Skin epidermis (tissue), 12 donors: ENCODE data around the gene UPF3A.
"Not testable (repeated sequence)": the region's sequence is repeated elsewhere in the genome, so short reads cannot be mapped to it uniquely, and the experiment has no call there.

Source experiments
- H3K27ac ChIP-seq, 21 experiments: fragments of 200-600 bp; sonication (generic) in 11 of 21; one replicate each; pipeline ENCODE4 v1.5.0; 2020; ENCODE audit warnings: mild to moderate bottlenecking in 3 of 21, inconsistent platforms in 2 of 21, moderate library complexity in 2 of 21
- H3K4me3 ChIP-seq, 7 experiments: fragments of 200-600 bp; sonication (generic) in 2 of 7; one replicate each; pipeline ENCODE4 v1.5.0; 2020; ENCODE audit warnings: inconsistent platforms in 2 of 7, mild to moderate bottlenecking in 2 of 7, moderate library complexity in 1 of 7

The UPF3A gene

DNA sequence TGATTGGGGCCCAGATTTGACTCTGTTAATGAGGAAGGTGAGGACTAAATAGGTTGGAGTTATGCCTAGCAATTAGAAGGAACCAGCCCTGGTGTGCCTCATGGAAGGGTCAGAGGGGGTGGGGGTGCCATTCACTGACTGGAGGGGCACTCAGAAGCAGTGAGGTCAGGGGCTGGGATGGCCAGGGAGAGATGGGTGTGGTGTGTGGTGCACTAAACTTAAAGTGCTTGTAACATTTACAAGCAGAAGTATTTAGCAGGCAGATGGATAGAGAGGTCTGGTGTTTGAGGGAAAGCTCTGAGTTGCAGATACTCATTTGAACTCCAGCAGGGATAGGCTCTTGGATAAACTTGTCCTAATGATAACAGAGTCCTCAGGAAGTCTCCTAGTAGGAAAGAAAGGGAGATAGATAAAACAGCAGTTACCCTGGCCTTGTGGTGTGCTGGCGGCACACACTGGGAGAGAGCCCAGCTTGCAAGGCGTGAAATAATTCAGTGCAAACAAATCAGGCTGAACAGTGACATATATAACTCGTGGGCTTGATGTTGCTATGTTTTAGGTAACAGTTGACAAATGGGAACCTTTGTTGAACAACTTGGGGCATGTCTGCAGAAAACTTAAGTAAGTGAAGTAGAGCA is 20.0 kb upstream of the UPF3A start:
- H3K4me3 ChIP-seq = no peak overlapping the region
- no peak overlapping the region for H3K27ac ChIP-seq

GRCh38 chr13:114263578-114263977 is 17.8 kb upstream of the UPF3A start:
- H3K27ac ChIP-seq = peak overlapping the region in 2 of 21 experiments; percentile 27 to 37
- H3K4me3 ChIP-seq = no peak overlapping the region

DNA sequence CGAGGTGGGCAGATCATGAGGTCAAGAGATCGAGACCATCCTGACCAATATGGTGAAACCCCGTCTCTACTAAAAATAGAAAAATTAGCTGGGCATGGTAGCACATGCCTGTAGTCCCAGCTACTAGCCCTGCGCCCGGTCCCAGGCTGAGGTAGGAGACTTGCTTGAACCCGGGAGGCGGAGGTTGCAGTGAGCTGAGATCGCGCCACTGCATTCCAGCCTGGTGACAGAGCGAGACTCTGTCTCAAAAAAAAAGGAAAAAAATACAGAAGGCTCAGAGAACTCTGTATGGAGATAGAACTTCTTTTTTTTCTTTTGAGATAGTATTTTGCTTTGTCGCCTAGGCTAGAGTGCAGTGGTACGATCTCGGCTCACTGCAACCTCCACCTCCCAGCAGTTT is 17.1 kb upstream of the UPF3A start:
- H3K27ac ChIP-seq = peak overlapping the region in 4 of 21 experiments; percentile 3 to 52 (median 39)
- not testable (repeated sequence) for H3K4me3 ChIP-seq

DNA sequence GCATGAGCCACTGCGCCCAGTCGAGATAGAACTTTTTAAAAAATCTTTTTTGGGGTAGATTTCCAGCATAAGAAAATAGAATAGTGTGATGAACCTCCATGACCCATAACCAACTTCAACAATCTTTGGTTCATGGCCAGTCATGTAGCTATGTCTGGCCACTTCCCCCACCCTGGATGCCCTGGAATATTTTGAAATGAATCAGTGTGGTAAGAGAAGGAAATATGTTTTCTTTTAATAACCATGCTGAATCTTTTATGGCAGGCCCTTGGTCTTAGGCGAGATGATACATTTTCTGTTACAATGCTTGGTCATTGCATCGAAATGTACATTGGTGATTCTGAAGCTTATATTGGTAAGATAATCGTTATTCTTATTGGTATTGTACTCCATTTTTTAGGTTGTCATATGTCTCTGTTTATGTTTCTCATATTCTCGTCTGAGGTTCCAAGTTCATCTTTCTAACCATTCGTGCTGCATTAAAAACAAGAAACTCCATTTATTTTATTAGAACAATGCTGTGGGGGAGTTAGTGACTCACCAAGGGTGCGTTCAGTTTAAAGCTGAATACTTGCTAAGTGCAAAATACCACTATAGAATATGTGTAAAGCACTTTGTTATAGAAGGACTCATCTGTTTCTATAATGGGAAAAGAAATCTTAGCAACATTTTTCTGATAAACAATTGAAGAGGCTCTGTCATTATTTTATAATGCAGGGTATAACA is 16.4 kb upstream of the UPF3A start:
- Histone ChIP-seq H3K4me3 (no peak overlapping the region), H3K27ac (peak overlapping the region in 3 of 21 experiments; percentile 3 to 41 (median 17))

- Histone ChIP-seq H3K27ac (peak overlapping the region in 3 of 21 experiments; percentile 6 to 41 (median 17)), H3K4me3 (no peak overlapping the region)
These were observed 15.2 kb upstream of the UPF3A start for GRCh38 chr13:114266241-114266640.

DNA sequence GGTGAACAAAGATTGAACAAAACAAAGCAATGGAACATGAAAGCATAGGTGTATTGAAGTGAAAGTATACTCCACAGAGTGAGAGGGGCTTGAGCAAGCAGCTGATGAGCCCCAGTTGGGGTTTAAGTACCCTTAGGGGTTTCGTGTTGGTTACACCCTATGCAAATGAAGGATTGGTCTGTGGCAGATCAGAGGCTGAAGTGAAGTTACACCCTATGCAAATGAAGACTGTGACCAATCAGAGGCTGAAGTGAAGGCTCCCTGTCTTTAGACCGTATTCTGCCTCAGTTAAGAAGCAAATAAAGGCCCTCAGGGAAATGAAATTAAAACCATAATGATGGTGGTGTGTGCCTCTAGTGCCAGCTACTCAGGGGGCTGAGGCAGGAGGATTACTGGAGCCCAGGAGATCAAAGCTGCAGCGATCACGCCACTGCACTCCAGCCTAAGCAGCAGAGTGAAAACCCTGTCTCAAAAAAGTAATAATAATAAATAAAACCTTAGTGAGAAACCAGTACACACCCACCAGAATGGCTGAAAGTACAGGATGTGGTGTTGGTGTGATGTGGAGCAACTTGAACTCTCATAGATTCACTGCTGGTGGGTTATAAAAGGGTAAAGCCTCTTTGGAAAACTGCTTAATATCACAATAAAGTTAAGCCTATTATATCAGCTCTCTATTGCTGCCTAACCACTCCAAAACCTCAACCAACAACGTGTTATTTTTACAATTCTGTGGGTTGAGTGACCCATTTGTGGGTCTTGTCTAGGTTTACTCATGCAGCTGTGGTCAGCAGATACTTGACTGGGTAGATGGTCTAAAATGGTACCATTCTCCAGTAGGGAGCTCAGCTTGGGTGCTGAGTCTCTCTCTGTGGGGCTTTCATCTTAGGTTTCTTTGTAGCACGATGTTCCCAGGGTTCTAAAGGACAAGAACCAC is 12.8 kb upstream of the UPF3A start:
- H3K27ac ChIP-seq = peak overlapping the region in 2 of 21 experiments; percentile 6 to 46
- H3K4me3 ChIP-seq = no peak overlapping the region

DNA sequence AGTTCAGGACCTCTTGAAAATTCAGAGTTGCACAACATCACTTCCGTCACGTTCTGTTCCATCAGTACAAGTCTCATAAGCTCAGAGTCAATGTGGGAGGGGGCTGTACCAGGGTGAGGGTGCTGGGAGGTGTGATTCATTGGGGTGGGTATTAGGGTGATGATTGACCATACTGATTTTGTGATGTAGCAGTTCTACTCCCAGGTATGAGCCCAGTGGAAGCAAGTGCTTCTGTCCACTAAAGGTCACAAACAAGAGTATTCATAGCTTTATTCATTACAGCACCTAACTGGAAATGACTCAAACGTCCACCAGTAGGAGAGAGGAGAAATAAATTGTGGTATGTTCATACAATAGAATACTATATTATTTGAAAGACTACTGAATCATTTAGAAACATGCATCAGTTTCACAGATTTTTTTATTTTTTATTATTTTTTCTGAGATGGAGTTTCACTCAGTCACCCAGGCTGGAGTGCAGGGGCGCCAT is 12.1 kb upstream of the UPF3A start:
- H3K27ac ChIP-seq = no peak overlapping the region
- no peak overlapping the region for H3K4me3 ChIP-seq

- Histone ChIP-seq H3K27ac (no peak overlapping the region), H3K4me3 (no peak overlapping the region)
These were observed 8.4 kb upstream of the UPF3A start for GRCh38 chr13:114272977-114273376.

- H3K27ac ChIP-seq = no peak overlapping the region
These were observed 6.1 kb upstream of the UPF3A start for GRCh38 chr13:114275304-114275703.

GRCh38 chr13:114279146-114279545 is 2.3 kb upstream of the UPF3A start:
- H3K4me3 ChIP-seq = no peak overlapping the region
- peak overlapping the region in 5 of 21 experiments; percentile 9 to 100 (median 24) for H3K27ac ChIP-seq

More at GRCh38 chr13:114275304-114275703, 6.1 kb upstream of the UPF3A start:
- no peak overlapping the region for H3K4me3 ChIP-seq

GRCh38 chr13:114279758-114280355 is 1.5 kb upstream of the UPF3A start:
- H3K27ac ChIP-seq = peak overlapping the region in 16 of 21 experiments; percentile 10 to 100 (median 99)
- H3K4me3 ChIP-seq = no peak overlapping the region

- Histone ChIP-seq H3K27ac (peak overlapping the region; percentile 66 to 100 (median 99)), H3K4me3 (peak overlapping the region; percentile 58 to 83 (median 70))
These were observed 755 bp downstream of the UPF3A start for GRCh38 chr13:114282041-114282670.

DNA sequence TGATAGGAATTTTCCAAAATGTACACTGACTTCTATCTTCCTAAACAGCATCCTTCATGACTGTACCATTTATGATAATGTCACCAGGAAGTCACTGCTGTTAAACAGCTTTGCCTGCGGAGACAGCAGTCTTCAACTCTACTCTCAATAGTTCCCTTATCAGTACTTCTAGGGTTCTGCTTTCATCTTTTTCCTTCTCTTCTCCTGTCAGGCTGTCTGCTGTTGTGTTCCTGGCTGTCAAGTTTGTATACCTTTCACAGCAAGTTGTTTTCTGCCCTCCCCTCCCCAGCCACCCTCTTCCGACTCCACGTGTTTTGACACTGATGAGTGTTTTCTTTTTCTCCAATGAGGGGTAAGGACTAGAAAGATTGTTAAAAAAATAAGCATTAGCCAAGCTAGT is 2.2 kb downstream of the UPF3A start:
- H3K4me3 ChIP-seq = no peak overlapping the region
- H3K27ac ChIP-seq = peak overlapping the region in 1 of 21 experiments; percentile 8

GRCh38 chr13:114284680-114285079 is 3.3 kb downstream of the UPF3A start:
- H3K27ac ChIP-seq = no peak overlapping the region
- no peak overlapping the region for H3K4me3 ChIP-seq

- H3K4me3 ChIP-seq = no peak overlapping the region
- H3K27ac ChIP-seq = no peak overlapping the region
These were observed 3.9 kb downstream of the UPF3A start for GRCh38 chr13:114285166-114285808.

DNA sequence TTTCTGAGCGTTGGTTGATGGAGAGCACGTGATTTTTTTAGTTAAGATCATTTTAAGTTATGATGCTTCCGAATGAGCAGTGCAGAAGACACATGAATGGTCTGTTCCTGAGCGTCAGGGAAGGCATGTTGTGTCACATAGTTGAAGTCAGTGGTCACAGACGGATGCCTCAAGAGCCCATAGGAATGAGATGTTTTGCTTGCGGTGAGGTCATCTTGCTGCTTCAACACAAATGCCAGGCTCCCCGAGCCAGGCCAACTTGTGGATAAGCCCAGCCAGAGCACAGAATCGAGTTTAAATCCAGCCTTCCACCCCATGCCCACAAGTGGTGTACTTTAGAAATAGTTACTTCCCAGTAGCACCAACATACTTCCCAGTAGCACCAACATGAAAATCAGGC is 5.4 kb downstream of the UPF3A start:
- H3K27ac ChIP-seq = no peak overlapping the region

GRCh38 chr13:114288157-114288591 is 6.8 kb downstream of the UPF3A start:
- Histone ChIP-seq H3K27ac (no peak overlapping the region), H3K4me3 (no peak overlapping the region)

More for the DNA sequence above, 5.4 kb downstream of the UPF3A start:
- H3K4me3 ChIP-seq = no peak overlapping the region

GRCh38 chr13:114296448-114296847 is 15.0 kb downstream of the UPF3A start:
- Histone ChIP-seq H3K4me3 (no peak overlapping the region), H3K27ac (no peak overlapping the region)

DNA sequence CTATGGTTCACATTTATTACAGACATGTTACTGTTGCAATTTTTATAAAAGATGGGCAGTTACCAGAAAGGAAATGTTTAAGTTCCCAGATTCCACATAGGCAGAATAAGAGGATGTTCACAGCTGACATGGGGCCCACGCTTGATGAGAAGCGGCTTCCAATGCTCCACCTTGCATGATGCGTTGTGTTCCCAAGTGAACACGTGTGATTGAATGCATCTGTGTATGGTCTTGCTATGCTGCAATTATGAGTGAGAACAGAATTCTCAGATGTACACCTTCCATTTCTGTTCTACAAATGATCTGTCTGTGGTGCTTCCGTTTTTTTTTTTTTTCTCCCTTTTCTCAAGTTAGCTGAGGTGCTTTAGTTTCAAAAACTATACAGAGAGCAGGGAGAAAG is 15.5 kb downstream of the UPF3A start:
- H3K4me3 ChIP-seq = no peak overlapping the region
- H3K27ac ChIP-seq = no peak overlapping the region
